Peyer's patch (tissue), 4 donors: ENCODE data around the gene LTBP1.

ENCODE experiments used
- POLR2A ChIP-seq, 2 donors: fragments of 450-650 bp; IDR thresholded peaks; one replicate each; pipeline ENCODE4 v1.5.1; 2017; ENCODE audit warnings: antibody characterized with exemption in 2 of 2, mild to moderate bottlenecking in 2 of 2, moderate library complexity in 2 of 2
- TF ChIP-seq, protein P1 (sequence below), 6 experiments: fragments of 450-650 bp in 4 of 6; fragments of 200-600 bp in 2 of 6; sonication (generic) in 1 of 6; IDR thresholded peaks; one replicate each; pipeline ENCODE4 v1.5.1; 2017 to 2019; ENCODE audit warnings: antibody characterized with exemption in 6 of 6, mild to moderate bottlenecking in 3 of 6, moderate library complexity in 1 of 6

DNA sequence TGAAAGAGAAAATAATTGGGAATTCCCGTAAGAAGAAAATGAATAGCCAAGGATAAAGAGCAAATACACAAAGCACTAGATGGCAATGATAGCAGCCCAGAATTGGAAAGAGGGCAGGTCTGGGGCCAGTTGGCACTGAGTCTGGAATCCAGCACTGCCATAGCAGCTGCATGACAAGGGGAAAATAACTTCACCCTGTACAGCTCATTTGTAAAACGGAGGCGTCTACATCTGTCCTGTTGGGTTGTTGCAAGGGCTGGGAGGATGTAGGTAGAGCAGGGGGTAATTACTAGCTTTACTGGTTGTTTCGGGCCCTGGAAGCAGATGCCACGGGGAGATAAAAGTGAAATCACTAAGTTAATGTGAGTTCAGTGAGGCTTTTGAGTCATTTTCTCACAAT, 419.7 kb downstream of the LTBP1 start:
- TF ChIP-seq, protein P1, sequence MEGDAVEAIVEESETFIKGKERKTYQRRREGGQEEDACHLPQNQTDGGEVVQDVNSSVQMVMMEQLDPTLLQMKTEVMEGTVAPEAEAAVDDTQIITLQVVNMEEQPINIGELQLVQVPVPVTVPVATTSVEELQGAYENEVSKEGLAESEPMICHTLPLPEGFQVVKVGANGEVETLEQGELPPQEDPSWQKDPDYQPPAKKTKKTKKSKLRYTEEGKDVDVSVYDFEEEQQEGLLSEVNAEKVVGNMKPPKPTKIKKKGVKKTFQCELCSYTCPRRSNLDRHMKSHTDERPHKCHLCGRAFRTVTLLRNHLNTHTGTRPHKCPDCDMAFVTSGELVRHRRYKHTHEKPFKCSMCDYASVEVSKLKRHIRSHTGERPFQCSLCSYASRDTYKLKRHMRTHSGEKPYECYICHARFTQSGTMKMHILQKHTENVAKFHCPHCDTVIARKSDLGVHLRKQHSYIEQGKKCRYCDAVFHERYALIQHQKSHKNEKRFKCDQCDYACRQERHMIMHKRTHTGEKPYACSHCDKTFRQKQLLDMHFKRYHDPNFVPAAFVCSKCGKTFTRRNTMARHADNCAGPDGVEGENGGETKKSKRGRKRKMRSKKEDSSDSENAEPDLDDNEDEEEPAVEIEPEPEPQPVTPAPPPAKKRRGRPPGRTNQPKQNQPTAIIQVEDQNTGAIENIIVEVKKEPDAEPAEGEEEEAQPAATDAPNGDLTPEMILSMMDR (IDR thresholded peaks at IDR 0.05) = no peak
- no peak for TF ChIP-seq POLR2A (IDR thresholded peaks at IDR 0.05)
